GM12878 (cell line): ENCODE measurements around the gene DDX49. TPM values are rescaled to one million over a fixed set of nuclear protein-coding genes. Genes with fewer than 3 reads are reported as not detected.

ENCODE experiments used
- ATAC-seq: fragments of 200-7000 bp; cut with Tn5 transposase; 3 replicates; pipeline ENCODE4 v1.9.1; 2020; ENCODE audit warnings: mild to moderate bottlenecking, moderate library complexity
- BruUV-seq: library from RNA; stranded (reverse); fragments of 400-500 nt; replicated peaks from 2 replicates; lab custom pipeline; 2021; lab: Mats Ljungman, UMichigan
- CTCF ChIA-PET: fragments of 300-600 bp; sonication (Branson Sonifier 250); formaldehyde crosslinking; extraction: SDS; loops from one replicate; lab custom pipeline; 2021; ENCODE audit warnings: inconsistent platforms; lab: Yijun Ruan, JAX
- POLR2A ChIA-PET: fragments of 350-600 bp; formaldehyde crosslinking; extraction: SDS; loops from one replicate; lab custom pipeline; 2021; ENCODE audit warnings: inconsistent platforms; lab: Charles Lee
- RAD21 ChIA-PET: fragments of 300-600 bp; sonication (Branson Sonifier 250); formaldehyde crosslinking; loops from one replicate; lab custom pipeline; 2023; ENCODE audit warnings: antibody characterized with exemption; ENCODE audit not compliant: unreplicated experiment; lab: Charles Lee
- SMC1A ChIA-PET: fragments of 300-600 bp; sonication (Branson Sonifier 250); formaldehyde crosslinking; loops from one replicate; lab custom pipeline; 2023; ENCODE audit not compliant: unreplicated experiment, uncharacterized antibody; lab: Charles Lee
- DNase-seq: peaks from one replicate; pipeline ENCODE4 v3.0.0-alpha.2; 2011; ENCODE audit warnings: low read depth, low spot score
- FAIRE-seq: peaks from 3 replicates; lab custom pipeline; 2011; peaks lifted over from hg19 to GRCh38; lab: Jason Lieb, UNC
- H2AFZ ChIP-seq: 2 replicates; pipeline ENCODE4 v1.6.0; 2011; ENCODE audit warnings: low read depth, low read length, control low read depth; ENCODE audit not compliant: control insufficient read depth
- H3K27ac ChIP-seq: 2 replicates; pipeline ENCODE4 v1.5.1; 2011; ENCODE audit warnings: control low read depth; ENCODE audit not compliant: control insufficient read depth, insufficient read depth
- H3K27me3 ChIP-seq, 2 experiments: replicated peaks in 1 of 2; 2 replicates each; pipeline versions ENCODE4 v1.6.0 to v1.6.1; 2011; ENCODE audit warnings: low read length in 1 of 2; ENCODE audit not compliant: control insufficient read depth in 2 of 2, insufficient read depth in 2 of 2
- H3K36me3 ChIP-seq, 2 experiments: 2 replicates each; pipeline ENCODE4 v1.5.1; 2011; ENCODE audit warnings: low read length in 1 of 2; ENCODE audit not compliant: control insufficient read depth in 2 of 2, insufficient read depth in 2 of 2
- H3K4me1 ChIP-seq: 2 replicates; pipeline ENCODE4 v1.6.1; 2011; ENCODE audit warnings: mild to moderate bottlenecking, low read length, moderate library complexity, mixed read lengths; ENCODE audit not compliant: control insufficient read depth, insufficient read depth
- H3K4me2 ChIP-seq: 2 replicates; pipeline ENCODE4 v1.6.0; 2011; ENCODE audit warnings: control low read depth; ENCODE audit not compliant: control insufficient read depth, insufficient read depth
- H3K4me3 ChIP-seq: fragments of 200-600 bp; sonication (generic); 2 replicates; pipeline ENCODE4 v1.5.1; 2016
- H3K79me2 ChIP-seq: 2 replicates; pipeline ENCODE4 v1.6.0; 2011; ENCODE audit warnings: low read length; ENCODE audit not compliant: control insufficient read depth, insufficient read depth
- H3K9ac ChIP-seq: 2 replicates; pipeline ENCODE4 v1.8.0; 2011; ENCODE audit warnings: low read length, control low read depth, mixed read lengths; ENCODE audit not compliant: control insufficient read depth, insufficient read depth
- H3K9me3 ChIP-seq: replicated peaks from 3 replicates; pipeline ENCODE4 v1.5.1; 2011; ENCODE audit warnings: mild to moderate bottlenecking, low read length; ENCODE audit not compliant: control insufficient read depth, insufficient read depth
- H4K20me1 ChIP-seq: 2 replicates; pipeline ENCODE4 v1.6.0; 2011; ENCODE audit not compliant: control insufficient read depth, insufficient read depth
- ASH2L ChIP-seq: fragments of 300-600, 200-600 bp; sonication (generic); IDR thresholded peaks from 2 replicates; pipeline ENCODE4 v1.6.1; 2017; ENCODE audit warnings: low read depth, mild to moderate bottlenecking, borderline replicate concordance
- ATF3 ChIP-seq: IDR thresholded peaks from 2 replicates; pipeline ENCODE4 v1.6.1; 2011; ENCODE audit warnings: low read depth, mild to moderate bottlenecking, low read length, moderate library complexity, borderline replicate concordance; ENCODE audit errors: extremely low read depth
- BACH1 ChIP-seq: fragments of 450-650 bp; IDR thresholded peaks from 2 replicates; pipeline ENCODE4 v1.6.1; 2017; ENCODE audit warnings: mild to moderate bottlenecking, borderline replicate concordance
- BRCA1 ChIP-seq: IDR thresholded peaks from 2 replicates; pipeline ENCODE4 v1.6.1; 2011; ENCODE audit warnings: low read depth, low read length, improper control_type of control experiment
- CHD4 ChIP-seq: fragments of 200-600 bp; sonication (generic); IDR thresholded peaks from 2 replicates; pipeline ENCODE4 v1.6.1; 2016; ENCODE audit warnings: mild to moderate bottlenecking
- EGR1 ChIP-seq, 2 experiments: IDR thresholded peaks; 1 replicate in 1 of 2; 2 replicates in 1 of 2; pipeline ENCODE4 v1.6.1; 2011 to 2012; ENCODE audit warnings: low read depth in 2 of 2, low read length in 2 of 2, borderline replicate concordance in 1 of 2, mild to moderate bottlenecking in 1 of 2, moderate library complexity in 1 of 2
- ETV6 ChIP-seq, 2 experiments: fragments of 450-650 bp in 1 of 2; IDR thresholded peaks in 1 of 2; conservative IDR thresholded peaks in 1 of 2; 2 replicates each; pipeline ENCODE4 v1.6.1; 2014; ENCODE audit warnings: antibody characterized with exemption in 1 of 2, borderline replicate concordance in 1 of 2, low read depth in 1 of 2, mild to moderate bottlenecking in 1 of 2, moderate library complexity in 1 of 2
- IKZF2 ChIP-seq, 2 experiments: fragments of 450-650 bp; IDR thresholded peaks; 2 replicates each; pipeline ENCODE4 v1.6.1; 2017; ENCODE audit warnings: mild to moderate bottlenecking in 2 of 2, moderate library complexity in 2 of 2
- KDM1A ChIP-seq: fragments of 200-600 bp; sonication (generic); IDR thresholded peaks from 2 replicates; pipeline ENCODE4 v1.6.1; 2016; ENCODE audit warnings: borderline replicate concordance
- MTA2 ChIP-seq: fragments of 450-650 bp; IDR thresholded peaks from 2 replicates; pipeline ENCODE4 v1.6.1; 2016; ENCODE audit warnings: low read depth, mild to moderate bottlenecking, moderate library complexity
- NR2C2 ChIP-seq: IDR thresholded peaks from 2 replicates; pipeline ENCODE4 v1.6.1; 2011; ENCODE audit warnings: borderline replicate concordance, low read depth; ENCODE audit not compliant: control insufficient read depth, insufficient read length
- PML ChIP-seq: IDR thresholded peaks from 2 replicates; pipeline ENCODE4 v1.6.1; 2012; ENCODE audit warnings: low read length, inconsistent platforms
- STAT3 ChIP-seq: IDR thresholded peaks from 2 replicates; pipeline ENCODE4 v1.6.1; 2011; ENCODE audit warnings: low read depth, low read length, improper control_type of control experiment
- TBL1XR1 ChIP-seq: IDR thresholded peaks from 2 replicates; pipeline ENCODE4 v1.6.1; 2012; ENCODE audit warnings: low read depth, low read length, improper control_type of control experiment
- USF1 ChIP-seq: IDR thresholded peaks from 2 replicates; pipeline ENCODE4 v1.6.1; 2011; ENCODE audit warnings: borderline replicate concordance, low read depth, mild to moderate bottlenecking, moderate library complexity, mixed read lengths, low read length; ENCODE audit not compliant: insufficient read depth; ENCODE audit errors: extremely low read length
- WRNIP1 ChIP-seq: IDR thresholded peaks from 2 replicates; pipeline ENCODE4 v1.6.1; 2011; ENCODE audit warnings: low read depth, low read length, improper control_type of control experiment, borderline replicate concordance
- ZNF24 ChIP-seq: fragments of 450-650 bp; IDR thresholded peaks from 2 replicates; pipeline ENCODE4 v1.6.1; 2017; ENCODE audit warnings: antibody characterized with exemption, mild to moderate bottlenecking
- ZSCAN29 ChIP-seq: fragments of 450-650 bp; IDR thresholded peaks from 2 replicates; pipeline ENCODE4 v1.6.1; 2017; ENCODE audit warnings: mild to moderate bottlenecking, moderate library complexity
- WGBS: methylation state at CpG from one replicate; pipeline ENCODE4 v1.1.6; 2016; ENCODE audit warnings: low lambda C conversion rate; ENCODE audit not compliant: insufficient replicate concordance, insufficient coverage; ENCODE audit errors: missing lambda C conversion rate; 5-methylcytosine and 5-hydroxymethylcytosine counted together
- in situ Hi-C: fragments of 300-500 bp; cut with MboI; formaldehyde crosslinking; loops from 9 replicates; pipeline ENCODE4 v1.14.3; 2018; ENCODE audit warnings: mixed read lengths
- intact Hi-C: fragments of 100-400 bp; cut with micrococcal nuclease; formaldehyde crosslinking; loops from one replicate; pipeline ENCODE4 v1.14.2; 2022; ENCODE audit not compliant: unreplicated experiment
- polyA plus RNA-seq, 11 experiments: library from polyadenylated mRNA; depleted of rRNA in 4 of 11; unstranded in 6 of 11; stranded (reverse) in 5 of 11; fragments of >200 nt; fragmentation: Nextera tagmentation in 4 of 11; fragmentation: Illumina TruSeq in 1 of 11; extraction: Ambion mirVana in 4 of 11; extraction: Trizol in 1 of 11; gene quantifications; 1 replicate in 1 of 11; 2 replicates in 10 of 11; pipeline versions ENCODE4 v1.2.1 to v1.2.3, GENCODE V29; 2011 to 2016; ENCODE audit warnings: inconsistent platforms in 2 of 11, missing spikeins in 2 of 11, low read depth in 1 of 11
- total RNA-seq, 4 experiments: library from RNA; depleted of rRNA in 3 of 4; stranded (reverse); fragments of >200 nt in 3 of 4; fragmentation: Illumina TruSeq in 1 of 4; extraction: Trizol in 1 of 4; gene quantifications; 2 replicates each; pipeline versions ENCODE4 v1.2.1 to v1.2.3, GENCODE V29; 2013 to 2021
- TF ChIP-seq, protein P1 (sequence below): fragments of 450-650 bp; IDR thresholded peaks from 2 replicates; pipeline ENCODE4 v1.6.1; 2017; ENCODE audit warnings: borderline replicate concordance

DDX49 gene
- total and polyA plus RNA-seq, 10 of the 15 experiments (the other 5 are each of a cell fraction or from before 2014, with no cell fraction given) = 0.58 to 102 (median 48.1) TPM

GRCh38 chr19:18948976-18949356 is 29.5 kb downstream of the DDX49 start:
- DNase-seq (no peak), FAIRE-seq (no peak), ATAC-seq (no peak)
- Histone ChIP-seq H3K4me2 (no peak overlapping the region), H3K36me3 (no peaks in the 10 kb centered on the region), H3K9ac (no peak overlapping the region), H3K27ac (no peak overlapping the region), H3K79me2 (no peaks in the 10 kb centered on the region), H2AFZ (no peak overlapping the region), H4K20me1 (no peaks in the 10 kb centered on the region), H3K4me3 (no peak overlapping the region), H3K27me3 (no peaks in the 10 kb centered on the region), H3K4me1 (peaks cover 14% of the 10 kb centered on the region), H3K9me3 (no peaks in the 10 kb centered on the region)
- ChIA-PET RAD21 (no interaction called here), POLR2A (no interaction called here), SMC1A (interaction anchor here (0.6 to 0.9 kb wide), 2 partner anchors 38 to 874 kb away, joined by 3 to 4 read pairs; no protein-coding TSS in a partner anchor), CTCF (interaction anchor here (1.1 kb wide), 1 partner anchor 37 kb away, joined by 3 read pairs; no protein-coding TSS in a partner anchor)
- in situ Hi-C loops = no loop called here
- no TSS peak for BruUV-seq
- TF ChIP-seq USF1 (no peak), ETV6 (conservative IDR thresholded peaks at IDR 0.05 in 1 of 2, IDR thresholded peaks at IDR 0.05 in 1 of 2; ENCODE audit: borderline replicate concordance in 1 of 2, low read depth in 1 of 2) (no peak), PML (no peak), IKZF2 (IDR thresholded peaks at IDR 0.05) (no peak), MTA2 (no peak), BRCA1 (no peak), CHD4 (no peak), TBL1XR1 (no peak), NR2C2 (no peak), ASH2L (no peak), ATF3 (no peak), KDM1A (no peak), BACH1 (no peak), ZNF24 (no peak), WRNIP1 (no peak), EGR1 (IDR thresholded peaks at IDR 0.05; ENCODE audit: borderline replicate concordance in 1 of 2, low read depth in 2 of 2, low read length in 2 of 2) (no peak), ZSCAN29 (no peak), STAT3 (no peak)
- TF ChIP-seq, protein P1, sequence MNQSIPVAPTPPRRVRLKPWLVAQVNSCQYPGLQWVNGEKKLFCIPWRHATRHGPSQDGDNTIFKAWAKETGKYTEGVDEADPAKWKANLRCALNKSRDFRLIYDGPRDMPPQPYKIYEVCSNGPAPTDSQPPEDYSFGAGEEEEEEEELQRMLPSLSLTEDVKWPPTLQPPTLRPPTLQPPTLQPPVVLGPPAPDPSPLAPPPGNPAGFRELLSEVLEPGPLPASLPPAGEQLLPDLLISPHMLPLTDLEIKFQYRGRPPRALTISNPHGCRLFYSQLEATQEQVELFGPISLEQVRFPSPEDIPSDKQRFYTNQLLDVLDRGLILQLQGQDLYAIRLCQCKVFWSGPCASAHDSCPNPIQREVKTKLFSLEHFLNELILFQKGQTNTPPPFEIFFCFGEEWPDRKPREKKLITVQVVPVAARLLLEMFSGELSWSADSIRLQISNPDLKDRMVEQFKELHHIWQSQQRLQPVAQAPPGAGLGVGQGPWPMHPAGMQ = no peak
- intact Hi-C loops = no loop called here
- 39% methylated on average over 5 of the region's 5 CpGs for WGBS
